ENCODE data around the gene ADISSP. TPM values are rescaled to one million over a fixed set of nuclear protein-coding genes. Genes with fewer than 3 reads are reported as not detected.

The ADISSP gene
- total and polyA plus RNA-seq, 5 donors: 11.7 to 13.7 (median 12.2) TPM

GRCh38 chr20:3804254-3804751 is 36.8 kb upstream of the ADISSP start:
- intact Hi-C loops (cut with DNase I): no loop called here
- no peak for ATAC-seq
- Histone ChIP-seq H3K4me1 (ENCODE audit: control insufficient read depth, insufficient read depth, low read length) (peaks cover 10% of the 10 kb centered on the region), H3K27ac (ENCODE audit: low read length) (no peak overlapping the region), H3K4me3 (ENCODE audit: low read length) (no peak overlapping the region), H3K9me3 (ENCODE audit: control insufficient read depth, low read length) (no peaks in the 10 kb centered on the region), H3K27me3 (ENCODE audit: control insufficient read depth, insufficient read depth) (no peaks in the 10 kb centered on the region)
- DNase-seq: no peak
- 82% methylated on average over 11 of the region's 11 CpGs for WGBS

DNA sequence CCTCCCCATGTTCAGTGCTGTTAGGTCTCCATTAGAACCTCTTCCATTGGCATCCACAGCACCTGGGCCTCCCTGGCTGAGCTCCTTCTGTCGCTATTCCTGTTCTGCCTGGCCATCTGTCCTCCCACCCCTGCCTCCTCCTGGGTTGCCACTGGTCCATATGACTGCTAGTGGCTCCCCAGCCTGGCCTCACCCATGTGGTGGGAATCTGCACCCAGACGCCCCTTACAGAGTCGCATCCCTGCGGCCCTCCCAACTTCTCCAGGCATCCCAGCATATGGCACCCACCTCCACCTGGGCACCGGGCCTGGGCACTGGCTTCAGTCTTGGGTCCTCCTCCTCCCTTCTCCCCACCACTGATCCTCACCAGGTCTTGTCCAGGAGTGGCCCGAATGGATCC is 36.3 kb upstream of the ADISSP start:
- no peaks in the 10 kb centered on the region for H3K9me3 ChIP-seq (ENCODE audit: control insufficient read depth, low read length)
- H3K4me1 ChIP-seq (ENCODE audit: control insufficient read depth, insufficient read depth, low read length): peaks cover 10% of the 10 kb centered on the region
- H3K27ac ChIP-seq (ENCODE audit: low read length): no peak overlapping the region
- 95% methylated on average over 6 of the region's 6 CpGs for WGBS
- no peak overlapping the region for H3K4me3 ChIP-seq (ENCODE audit: low read length)
- DNase-seq (no peak), ATAC-seq (no peak)
- intact Hi-C loops (cut with DNase I): no loop called here
- no peaks in the 10 kb centered on the region for H3K27me3 ChIP-seq (ENCODE audit: control insufficient read depth, insufficient read depth)

DNA sequence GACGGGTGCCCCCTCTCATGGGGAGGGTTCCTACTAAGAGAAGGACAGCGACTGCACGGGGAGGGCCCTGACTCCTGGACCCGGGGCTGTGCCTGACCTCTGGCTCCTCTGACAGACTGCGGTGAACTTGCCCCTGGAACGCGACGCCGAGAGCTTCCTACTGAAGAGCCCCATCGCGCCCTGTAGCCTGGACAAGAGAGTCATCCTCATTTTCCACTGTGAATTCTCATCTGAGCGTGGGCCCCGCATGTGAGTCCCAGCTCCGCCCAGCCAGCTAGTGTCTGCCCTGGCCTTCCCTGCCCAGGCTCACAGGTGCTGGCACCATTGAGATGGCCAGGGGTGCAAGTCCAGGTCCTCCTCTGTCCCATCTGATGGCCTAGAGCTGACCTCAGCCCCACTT is 35.7 kb upstream of the ADISSP start:
- ATAC-seq (no peak), DNase-seq (no peak)
- intact Hi-C loops (cut with DNase I): no loop called here
- Histone ChIP-seq H3K27ac (ENCODE audit: low read length) (no peak overlapping the region), H3K4me3 (ENCODE audit: low read length) (no peak overlapping the region), H3K27me3 (ENCODE audit: control insufficient read depth, insufficient read depth) (no peaks in the 10 kb centered on the region), H3K4me1 (ENCODE audit: control insufficient read depth, insufficient read depth, low read length) (peaks cover 10% of the 10 kb centered on the region), H3K9me3 (ENCODE audit: control insufficient read depth, low read length) (no peaks in the 10 kb centered on the region)
- WGBS: 95% methylated on average over 14 of the region's 14 CpGs

DNA sequence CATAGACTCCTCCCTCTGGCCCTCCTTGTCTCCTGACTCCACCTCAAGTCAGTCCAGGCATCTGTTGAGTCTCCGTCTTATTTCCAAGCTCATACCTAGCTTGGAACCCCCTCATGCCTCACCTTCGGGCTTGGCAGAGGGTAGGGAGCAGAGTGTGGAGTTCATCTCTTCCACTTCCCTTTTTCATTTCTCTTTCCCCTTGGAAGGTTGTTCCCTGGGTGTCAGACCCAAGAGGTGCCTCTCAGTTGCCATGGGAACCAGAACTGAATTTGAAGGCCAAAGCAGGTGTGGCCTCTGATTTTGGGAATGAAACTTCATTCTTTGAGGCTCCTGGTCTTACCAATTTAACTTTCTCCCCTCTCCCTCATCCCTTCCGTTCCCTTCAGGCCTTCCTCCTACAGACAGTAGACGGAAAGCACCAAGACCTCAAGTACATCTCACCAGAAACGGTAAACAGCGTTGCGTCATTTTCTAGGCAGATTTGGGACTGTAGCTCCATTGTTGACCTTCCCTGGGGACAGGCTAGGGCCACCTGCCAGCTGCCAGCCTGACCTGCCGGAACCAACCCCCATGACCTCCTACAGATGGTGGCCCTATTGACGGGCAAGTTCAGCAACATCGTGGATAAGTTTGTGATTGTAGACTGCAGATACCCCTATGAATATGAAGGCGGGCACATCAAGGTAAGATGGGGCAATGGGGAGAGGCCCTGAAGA is 35.1 kb upstream of the ADISSP start:
- no peaks in the 10 kb centered on the region for H3K27me3 ChIP-seq (ENCODE audit: control insufficient read depth, insufficient read depth)
- H3K4me3 ChIP-seq (ENCODE audit: low read length): no peak overlapping the region
- intact Hi-C loops (cut with DNase I): no loop called here
- ATAC-seq: no peak
- peaks cover 7% of the 10 kb centered on the region for H3K4me1 ChIP-seq (ENCODE audit: control insufficient read depth, insufficient read depth, low read length)
- no peak overlapping the region for H3K27ac ChIP-seq (ENCODE audit: low read length)
- DNase-seq: no peak
- 92% methylated on average over 11 of the region's 11 CpGs for WGBS
- no peaks in the 10 kb centered on the region for H3K9me3 ChIP-seq (ENCODE audit: control insufficient read depth, low read length)

DNA sequence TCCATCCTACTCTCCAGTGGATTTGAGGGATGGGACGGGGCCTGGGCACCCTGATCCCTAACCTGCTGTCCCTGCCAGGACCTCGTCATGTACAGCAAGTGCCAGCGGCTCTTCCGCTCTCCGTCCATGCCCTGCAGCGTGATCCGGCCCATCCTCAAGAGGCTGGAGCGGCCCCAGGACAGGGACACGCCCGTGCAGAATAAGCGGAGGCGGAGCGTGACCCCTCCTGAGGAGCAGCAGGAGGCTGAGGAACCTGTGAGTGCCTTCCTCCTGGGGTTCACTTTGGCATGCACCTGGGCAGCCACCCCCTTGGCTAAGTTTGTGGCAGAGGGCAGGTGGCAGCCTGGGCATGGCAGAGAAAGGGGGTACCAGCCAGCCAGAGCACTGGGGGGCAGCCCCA is 34.3 kb upstream of the ADISSP start:
- peak; percentile 11 to 48 (median 47) for DNase-seq
- no peak overlapping the region for H3K27ac ChIP-seq (ENCODE audit: low read length)
- no peaks in the 10 kb centered on the region for H3K4me1 ChIP-seq (ENCODE audit: control insufficient read depth, insufficient read depth, low read length)
- ATAC-seq: no peak
- H3K27me3 ChIP-seq (ENCODE audit: control insufficient read depth, insufficient read depth): no peaks in the 10 kb centered on the region
- WGBS: 95% methylated on average over 13 of the region's 13 CpGs
- H3K9me3 ChIP-seq (ENCODE audit: control insufficient read depth, low read length): no peaks in the 10 kb centered on the region
- no peak overlapping the region for H3K4me3 ChIP-seq (ENCODE audit: low read length)
- intact Hi-C loops (cut with DNase I): no loop called here

GRCh38 chr20:3801299-3801698 is 33.7 kb upstream of the ADISSP start:
- no peak overlapping the region for H3K27ac ChIP-seq (ENCODE audit: low read length)
- H3K27me3 ChIP-seq (ENCODE audit: control insufficient read depth, insufficient read depth): no peaks in the 10 kb centered on the region

GRCh38 chr20:3800878-3801260 is 33.3 kb upstream of the ADISSP start:
- intact Hi-C loops (cut with DNase I): no loop called here
- DNase-seq (peak in 2 of 3 donors; percentile 46 to 50), ATAC-seq (no peak)
- Histone ChIP-seq H3K4me1 (ENCODE audit: control insufficient read depth, insufficient read depth, low read length) (no peaks in the 10 kb centered on the region), H3K27ac (ENCODE audit: low read length) (no peak overlapping the region), H3K4me3 (ENCODE audit: low read length) (no peak overlapping the region), H3K27me3 (ENCODE audit: control insufficient read depth, insufficient read depth) (no peaks in the 10 kb centered on the region), H3K9me3 (ENCODE audit: control insufficient read depth, low read length) (no peaks in the 10 kb centered on the region)
- 92% methylated on average over 8 of the region's 8 CpGs for WGBS

More at GRCh38 chr20:3801299-3801698, 33.7 kb upstream of the ADISSP start:
- 96% methylated on average over 4 of the region's 4 CpGs for WGBS
- ATAC-seq (no peak), DNase-seq (peak in 1 of 3 donors; percentile 26)
- no peak overlapping the region for H3K4me3 ChIP-seq (ENCODE audit: low read length)
- no peaks in the 10 kb centered on the region for H3K9me3 ChIP-seq (ENCODE audit: control insufficient read depth, low read length)
- no peaks in the 10 kb centered on the region for H3K4me1 ChIP-seq (ENCODE audit: control insufficient read depth, insufficient read depth, low read length)
- intact Hi-C loops (cut with DNase I): no loop called here

DNA sequence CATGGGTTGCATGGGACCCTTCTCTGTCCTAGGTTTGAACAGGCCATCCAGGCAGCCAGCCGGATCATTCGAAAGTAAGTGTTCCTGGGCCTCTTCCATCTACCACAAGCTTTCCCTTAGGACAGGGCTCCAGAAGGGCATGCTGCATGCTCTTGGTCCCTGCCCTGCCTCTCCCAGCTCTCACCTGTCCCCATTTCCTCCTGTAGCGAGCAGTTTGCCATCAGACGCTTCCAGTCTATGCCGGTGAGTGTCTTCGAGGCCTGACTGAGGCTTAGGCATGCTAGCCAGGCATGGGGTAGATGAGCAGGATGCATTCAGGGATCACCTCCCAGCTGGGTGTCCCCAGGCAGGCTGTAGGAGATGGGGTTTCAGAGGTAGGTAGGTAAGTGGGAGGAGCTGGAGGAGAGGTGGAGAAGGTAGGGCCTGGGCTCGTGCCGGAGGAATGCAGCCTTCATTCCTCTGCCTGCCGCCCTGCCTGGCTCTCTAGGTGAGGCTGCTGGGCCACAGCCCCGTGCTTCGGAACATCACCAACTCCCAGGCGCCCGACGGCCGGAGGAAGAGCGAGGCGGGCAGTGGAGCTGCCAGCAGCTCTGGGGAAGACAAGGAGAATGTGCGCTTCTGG is 32.8 kb upstream of the ADISSP start:
- ATAC-seq (no peak), DNase-seq (peak in 2 of 3 donors; percentile 21 to 49)
- intact Hi-C loops (cut with DNase I): no loop called here
- Histone ChIP-seq H3K27ac (ENCODE audit: low read length) (no peak overlapping the region), H3K4me3 (ENCODE audit: low read length) (no peak overlapping the region), H3K9me3 (ENCODE audit: control insufficient read depth, low read length) (no peaks in the 10 kb centered on the region), H3K4me1 (ENCODE audit: control insufficient read depth, insufficient read depth, low read length) (no peaks in the 10 kb centered on the region), H3K27me3 (ENCODE audit: control insufficient read depth, insufficient read depth) (no peaks in the 10 kb centered on the region)
- 90% methylated on average over 18 of the region's 18 CpGs for WGBS

GRCh38 chr20:3798908-3799248 is 31.3 kb upstream of the ADISSP start:
- WGBS: 83% methylated on average over 3 of the region's 3 CpGs
- H3K4me1 ChIP-seq (ENCODE audit: control insufficient read depth, insufficient read depth, low read length): no peaks in the 10 kb centered on the region
- ATAC-seq: no peak
- H3K27me3 ChIP-seq (ENCODE audit: control insufficient read depth, insufficient read depth): no peaks in the 10 kb centered on the region
- DNase-seq: peak; percentile 2 to 28 (median 21)
- no peak overlapping the region for H3K27ac ChIP-seq (ENCODE audit: low read length)
- intact Hi-C loops (cut with DNase I): no loop called here
- H3K9me3 ChIP-seq (ENCODE audit: control insufficient read depth, low read length): no peaks in the 10 kb centered on the region
- no peak overlapping the region for H3K4me3 ChIP-seq (ENCODE audit: low read length)

- no peak overlapping the region for H3K4me3 ChIP-seq (ENCODE audit: low read length)
- H3K27me3 ChIP-seq (ENCODE audit: control insufficient read depth, insufficient read depth): no peaks in the 10 kb centered on the region
- H3K9me3 ChIP-seq (ENCODE audit: control insufficient read depth, low read length): no peaks in the 10 kb centered on the region
- no peaks in the 10 kb centered on the region for H3K4me1 ChIP-seq (ENCODE audit: control insufficient read depth, insufficient read depth, low read length)
- WGBS: 72% methylated on average over 5 of the region's 5 CpGs
- no peak overlapping the region for H3K27ac ChIP-seq (ENCODE audit: low read length)
- intact Hi-C loops (cut with DNase I): no loop called here
- ATAC-seq (no peak), DNase-seq (peak in 2 of 3 donors; percentile 8 to 49)
Measured at GRCh38 chr20:3798373-3798768, 30.8 kb upstream of the ADISSP start.

DNA sequence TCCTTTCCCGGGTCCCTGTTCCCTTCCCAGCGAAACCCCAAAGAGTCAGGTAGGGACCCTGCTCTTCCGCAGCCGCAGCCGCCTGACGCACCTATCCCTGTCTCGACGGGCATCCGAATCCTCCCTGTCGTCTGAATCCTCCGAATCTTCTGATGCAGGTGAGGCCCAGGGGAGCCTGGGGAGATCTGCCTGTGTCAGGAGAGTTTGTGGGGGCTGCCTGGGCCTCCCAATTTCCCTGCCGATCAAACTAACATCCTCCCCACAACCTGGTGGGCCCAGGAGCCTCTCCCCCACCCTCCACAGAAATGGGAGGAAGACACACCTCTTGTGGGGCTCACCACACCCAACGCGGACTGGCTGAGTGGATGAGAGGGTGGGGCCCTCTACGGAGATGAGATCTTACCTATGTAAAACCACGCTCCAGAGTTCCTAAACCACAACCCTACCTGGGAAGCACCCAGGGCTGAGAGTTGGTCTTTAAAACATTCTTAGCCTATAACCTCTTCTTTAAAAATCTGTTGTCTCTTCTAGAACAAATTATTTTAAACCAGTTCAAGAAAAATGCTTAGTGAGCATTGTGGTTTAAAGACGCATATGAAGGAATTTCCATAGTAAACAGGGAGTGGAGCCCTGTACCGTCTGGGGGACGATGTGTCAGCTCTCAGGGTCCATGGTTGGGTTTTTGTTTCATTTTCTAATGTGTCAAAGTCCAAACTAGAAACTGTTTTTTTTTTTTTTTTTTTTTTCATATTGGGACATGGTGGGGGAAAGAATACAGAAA is 30.2 kb upstream of the ADISSP start:
- H3K27me3 ChIP-seq (ENCODE audit: control insufficient read depth, insufficient read depth): no peaks in the 10 kb centered on the region
- intact Hi-C loops (cut with DNase I): no loop called here
- DNase-seq: peak; percentile 12 to 37 (median 20)
- H3K9me3 ChIP-seq (ENCODE audit: control insufficient read depth, low read length): no peaks in the 10 kb centered on the region
- no peak for ATAC-seq
- no peak overlapping the region for H3K27ac ChIP-seq (ENCODE audit: low read length)
- WGBS: 76% methylated on average over 19 of the region's 19 CpGs
- H3K4me3 ChIP-seq (ENCODE audit: low read length): no peak overlapping the region
- H3K4me1 ChIP-seq (ENCODE audit: control insufficient read depth, insufficient read depth, low read length): no peaks in the 10 kb centered on the region

Measured in right cardiac atrium (tissue), 5 donors.